Mesenteric fat pad (tissue), 1 donor: ENCODE results near the gene PITRM1. TPM values are rescaled to one million over a fixed set of nuclear protein-coding genes. Genes with fewer than 3 reads are reported as not detected.

Experiments
- total RNA-seq: library from RNA; stranded (reverse); fragmentation: NEBNext Ultra II Directional; extraction: Animal tissue kit (Norgen Biotek cat#: 25700); gene quantifications from one replicate; pipeline ENCODE4 v1.2.1, GENCODE V29; 2021
- donor health status: DM: yes; HTN: yes; CAD: no.

PITRM1 gene
- total RNA-seq, 1 donor from 2014 or later: 110 TPM

Other genes starting within 250 kb of the PITRM1 start
- 37.9 TPM for gene PFKP, start 105.2 kb downstream of the PITRM1 start, total RNA-seq